GM23338 (cell line): Measurements from ENCODE around the gene ZFYVE21. TPM values are rescaled to one million over a fixed set of nuclear protein-coding genes. Genes with fewer than 3 reads are reported as not detected.

ENCODE experiments used
- ATAC-seq: fragments of 200-7000 bp; cut with Tn5 transposase; 3 replicates; pipeline ENCODE4 v1.9.1; 2020
- DNase-seq: peaks from one replicate; pipeline ENCODE4 v3.0.0-alpha.2; 2015; ENCODE audit warnings: low spot score
- H2AFZ ChIP-seq: fragments of 200-600 bp; sonication (generic); 2 replicates; pipeline ENCODE4 v1.8.0; 2016; ENCODE audit warnings: antibody characterized with exemption, mild to moderate bottlenecking, moderate library complexity
- H3F3A ChIP-seq: fragments of 200-600 bp; sonication (generic); replicated peaks from 2 replicates; pipeline ENCODE4 v1.8.0; 2017; ENCODE audit warnings: antibody characterized with exemption, mixed run types, low read depth
- H3K27ac ChIP-seq: fragments of 200-600 bp; sonication (generic); 2 replicates; pipeline ENCODE4 v1.6.1; 2016; ENCODE audit warnings: low read depth
- H3K27me3 ChIP-seq: fragments of 200-600 bp; sonication (generic); 2 replicates; pipeline ENCODE4 v1.8.0; 2016; ENCODE audit warnings: mild to moderate bottlenecking, mixed run types, moderate library complexity; ENCODE audit not compliant: insufficient read depth
- H3K36me3 ChIP-seq: fragments of 200-600 bp; sonication (generic); 2 replicates; pipeline ENCODE4 v1.8.0; 2016; ENCODE audit warnings: mild to moderate bottlenecking; ENCODE audit not compliant: insufficient read depth
- H3K4me1 ChIP-seq: fragments of 200-600 bp; sonication (generic); 2 replicates; pipeline ENCODE4 v1.8.0; 2016; ENCODE audit warnings: mild to moderate bottlenecking, moderate library complexity; ENCODE audit not compliant: insufficient read depth
- H3K4me2 ChIP-seq: fragments of 200-600 bp; sonication (generic); 2 replicates; pipeline ENCODE4 v1.7.1; 2017; ENCODE audit warnings: mixed run types
- H3K4me3 ChIP-seq: fragments of 200-600 bp; sonication (generic); 2 replicates; pipeline ENCODE4 v1.6.1; 2016; ENCODE audit warnings: mixed run types
- H3K79me2 ChIP-seq: fragments of 200-600 bp; sonication (generic); replicated peaks from 2 replicates; pipeline ENCODE4 v1.8.0; 2017; ENCODE audit warnings: mild to moderate bottlenecking; ENCODE audit not compliant: insufficient read depth
- H3K9me2 ChIP-seq: fragments of 200-600 bp; sonication (generic); 2 replicates; pipeline ENCODE4 v1.8.0; 2017; ENCODE audit not compliant: insufficient read depth
- H4K20me1 ChIP-seq: fragments of 200-600 bp; sonication (generic); replicated peaks from 2 replicates; pipeline ENCODE4 v1.8.0; 2017; ENCODE audit warnings: mild to moderate bottlenecking; ENCODE audit not compliant: insufficient read depth
- H3K27ac Mint-ChIP-seq: 2 replicates; pipeline ENCODE4 v1.8.0; 2020; ENCODE audit warnings: inconsistent platforms, mild to moderate bottlenecking, moderate library complexity, mixed read lengths
- H3K27me3 Mint-ChIP-seq: 3 replicates; pipeline ENCODE4 v1.8.0; 2022; ENCODE audit warnings: low read depth, mild to moderate bottlenecking, moderate library complexity, mixed read lengths, inconsistent platforms; ENCODE audit not compliant: insufficient read depth, poor library complexity
- H3K36me3 Mint-ChIP-seq: 3 replicates; pipeline ENCODE4 v1.8.0; 2021; ENCODE audit warnings: low read depth, mild to moderate bottlenecking, inconsistent platforms, moderate library complexity, mixed read lengths
- H3K4me1 Mint-ChIP-seq: 3 replicates; pipeline ENCODE4 v1.8.0; 2020; ENCODE audit warnings: mild to moderate bottlenecking, inconsistent platforms, mixed read lengths
- H3K4me3 Mint-ChIP-seq: 3 replicates; pipeline ENCODE4 v1.8.0; 2021; ENCODE audit warnings: moderate library complexity, mild to moderate bottlenecking, inconsistent platforms, mixed read lengths
- H3K9me3 Mint-ChIP-seq: 3 replicates; pipeline ENCODE4 v1.8.0; 2020; ENCODE audit warnings: moderate library complexity, mild to moderate bottlenecking, inconsistent platforms, mixed read lengths
- CREB1 ChIP-seq: fragments of 250-450 bp; sonication (Bioruptor Pico); IDR thresholded peaks from 2 replicates; pipeline ENCODE4 v1.5.0; 2020; ENCODE audit warnings: low read depth, mild to moderate bottlenecking, moderate library complexity
- ETS1 ChIP-seq: IDR thresholded peaks from 2 replicates; pipeline ENCODE4 v1.6.1; 2016; ENCODE audit warnings: antibody characterized with exemption
- EZH2phosphoT487 ChIP-seq: fragments of 200-600 bp; sonication (generic); IDR thresholded peaks from one replicate; pipeline ENCODE4 v1.8.1; 2018; ENCODE audit warnings: antibody characterized with exemption; ENCODE audit not compliant: unreplicated experiment
- JUNB ChIP-seq: IDR thresholded peaks from one replicate; pipeline ENCODE4 v1.6.1; 2016; ENCODE audit warnings: antibody characterized with exemption; ENCODE audit not compliant: unreplicated experiment
- NANOG ChIP-seq: IDR thresholded peaks from 2 replicates; pipeline ENCODE4 v1.6.1; 2016; ENCODE audit warnings: antibody characterized with exemption, borderline replicate concordance
- POLR2AphosphoS5 ChIP-seq: IDR thresholded peaks from 2 replicates; pipeline ENCODE4 v1.6.1; 2016; ENCODE audit warnings: antibody characterized with exemption, low read depth
- STAT1 ChIP-seq: IDR thresholded peaks from one replicate; pipeline ENCODE4 v1.6.1; 2016; ENCODE audit warnings: antibody characterized with exemption; ENCODE audit not compliant: unreplicated experiment
- ZNF114 ChIP-seq: fragments of 250-450 bp; sonication (Bioruptor Pico); IDR thresholded peaks from 2 replicates; pipeline ENCODE4 v1.5.0; 2020; ENCODE audit warnings: mild to moderate bottlenecking, moderate library complexity
- polyA plus RNA-seq: library from polyadenylated mRNA; unstranded; fragments of >200 nt; fragmentation: Nextera tagmentation; extraction: Ambion mirVana; gene quantifications from 2 replicates; pipeline ENCODE4 v1.2.1, GENCODE V29; 2016
- total RNA-seq: library from RNA; depleted of rRNA; stranded (reverse); fragments of >200 nt; shearing (Covaris generic); gene quantifications from 2 replicates; pipeline ENCODE4 v1.2.3, GENCODE V29; 2014
- TF ChIP-seq, protein P1 (sequence below): IDR thresholded peaks from one replicate; pipeline ENCODE4 v1.6.1; 2018; ENCODE audit warnings: antibody characterized with exemption; ENCODE audit not compliant: unreplicated experiment
- TF ChIP-seq, protein P2 (sequence below), 2 experiments: fragments of 200-600 bp in 1 of 2; sonication (generic) in 1 of 2; conservative IDR thresholded peaks; 2 replicates each; pipeline versions ENCODE4 v1.5.1 to v1.6.1; 2016 to 2017; ENCODE audit warnings: antibody characterized with exemption in 2 of 2, low read depth in 2 of 2, mild to moderate bottlenecking in 2 of 2, moderate library complexity in 1 of 2

ZFYVE21 gene
- total and polyA plus RNA-seq, 2 experiments from 2014 or later, result 88.0 to 89.6 TPM

DNA sequence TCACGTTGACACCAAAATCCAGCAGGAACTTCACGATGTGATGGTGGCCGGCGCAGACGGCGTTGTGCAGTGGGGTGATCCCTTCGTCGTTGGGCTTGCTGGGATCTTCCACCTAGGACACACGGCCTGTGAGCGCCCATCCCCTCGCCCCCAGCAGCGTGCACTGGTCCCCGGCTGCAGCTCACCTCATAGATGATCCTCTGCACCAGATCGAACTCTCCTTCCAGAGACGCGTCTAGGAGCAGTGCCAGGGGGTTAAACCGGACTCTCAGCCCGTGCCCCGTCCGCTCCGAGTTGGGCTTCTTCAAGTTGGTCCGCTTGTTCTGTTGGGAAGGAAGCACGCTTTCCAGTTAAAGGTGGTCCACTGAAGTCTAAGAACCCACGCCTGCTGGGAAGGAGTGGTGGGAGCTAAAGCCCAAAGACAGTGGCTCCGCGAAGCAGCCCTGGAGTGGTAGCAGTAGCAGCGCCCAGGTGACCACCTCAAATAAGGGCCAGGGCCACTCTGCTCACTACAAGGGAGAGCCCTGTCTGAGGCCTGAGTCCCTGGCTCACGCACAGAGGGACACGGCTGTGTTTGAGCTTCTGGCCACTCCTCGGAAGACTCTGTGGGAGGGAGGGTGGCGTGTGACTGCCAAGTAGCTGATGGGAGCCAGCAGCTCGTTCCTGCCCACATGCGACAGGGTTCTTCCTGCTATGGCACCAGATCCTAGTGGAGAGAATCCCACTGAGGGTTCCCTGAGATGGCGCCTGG is 23.3 kb downstream of the ZFYVE21 start:
- TF ChIP-seq EZH2phosphoT487, result no peak
- no peak for TF ChIP-seq ETS1
- no peak for TF ChIP-seq JUNB
- TF ChIP-seq, protein P1, sequence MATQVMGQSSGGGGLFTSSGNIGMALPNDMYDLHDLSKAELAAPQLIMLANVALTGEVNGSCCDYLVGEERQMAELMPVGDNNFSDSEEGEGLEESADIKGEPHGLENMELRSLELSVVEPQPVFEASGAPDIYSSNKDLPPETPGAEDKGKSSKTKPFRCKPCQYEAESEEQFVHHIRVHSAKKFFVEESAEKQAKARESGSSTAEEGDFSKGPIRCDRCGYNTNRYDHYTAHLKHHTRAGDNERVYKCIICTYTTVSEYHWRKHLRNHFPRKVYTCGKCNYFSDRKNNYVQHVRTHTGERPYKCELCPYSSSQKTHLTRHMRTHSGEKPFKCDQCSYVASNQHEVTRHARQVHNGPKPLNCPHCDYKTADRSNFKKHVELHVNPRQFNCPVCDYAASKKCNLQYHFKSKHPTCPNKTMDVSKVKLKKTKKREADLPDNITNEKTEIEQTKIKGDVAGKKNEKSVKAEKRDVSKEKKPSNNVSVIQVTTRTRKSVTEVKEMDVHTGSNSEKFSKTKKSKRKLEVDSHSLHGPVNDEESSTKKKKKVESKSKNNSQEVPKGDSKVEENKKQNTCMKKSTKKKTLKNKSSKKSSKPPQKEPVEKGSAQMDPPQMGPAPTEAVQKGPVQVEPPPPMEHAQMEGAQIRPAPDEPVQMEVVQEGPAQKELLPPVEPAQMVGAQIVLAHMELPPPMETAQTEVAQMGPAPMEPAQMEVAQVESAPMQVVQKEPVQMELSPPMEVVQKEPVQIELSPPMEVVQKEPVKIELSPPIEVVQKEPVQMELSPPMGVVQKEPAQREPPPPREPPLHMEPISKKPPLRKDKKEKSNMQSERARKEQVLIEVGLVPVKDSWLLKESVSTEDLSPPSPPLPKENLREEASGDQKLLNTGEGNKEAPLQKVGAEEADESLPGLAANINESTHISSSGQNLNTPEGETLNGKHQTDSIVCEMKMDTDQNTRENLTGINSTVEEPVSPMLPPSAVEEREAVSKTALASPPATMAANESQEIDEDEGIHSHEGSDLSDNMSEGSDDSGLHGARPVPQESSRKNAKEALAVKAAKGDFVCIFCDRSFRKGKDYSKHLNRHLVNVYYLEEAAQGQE, result no peak
- no peak for TF ChIP-seq NANOG
- TF ChIP-seq POLR2AphosphoS5, result no peak
- TF ChIP-seq ZNF114 (CRISPR knock-in tag), result no peak
- TF ChIP-seq STAT1, result no peak
- TF ChIP-seq, protein P2, sequence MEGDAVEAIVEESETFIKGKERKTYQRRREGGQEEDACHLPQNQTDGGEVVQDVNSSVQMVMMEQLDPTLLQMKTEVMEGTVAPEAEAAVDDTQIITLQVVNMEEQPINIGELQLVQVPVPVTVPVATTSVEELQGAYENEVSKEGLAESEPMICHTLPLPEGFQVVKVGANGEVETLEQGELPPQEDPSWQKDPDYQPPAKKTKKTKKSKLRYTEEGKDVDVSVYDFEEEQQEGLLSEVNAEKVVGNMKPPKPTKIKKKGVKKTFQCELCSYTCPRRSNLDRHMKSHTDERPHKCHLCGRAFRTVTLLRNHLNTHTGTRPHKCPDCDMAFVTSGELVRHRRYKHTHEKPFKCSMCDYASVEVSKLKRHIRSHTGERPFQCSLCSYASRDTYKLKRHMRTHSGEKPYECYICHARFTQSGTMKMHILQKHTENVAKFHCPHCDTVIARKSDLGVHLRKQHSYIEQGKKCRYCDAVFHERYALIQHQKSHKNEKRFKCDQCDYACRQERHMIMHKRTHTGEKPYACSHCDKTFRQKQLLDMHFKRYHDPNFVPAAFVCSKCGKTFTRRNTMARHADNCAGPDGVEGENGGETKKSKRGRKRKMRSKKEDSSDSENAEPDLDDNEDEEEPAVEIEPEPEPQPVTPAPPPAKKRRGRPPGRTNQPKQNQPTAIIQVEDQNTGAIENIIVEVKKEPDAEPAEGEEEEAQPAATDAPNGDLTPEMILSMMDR (conservative IDR thresholded peaks at IDR 0.05; ENCODE audit: low read depth in 2 of 2), result no peak
- no peak for TF ChIP-seq CREB1 (CRISPR knock-in tag)
- H3K9me3 Mint-ChIP-seq, result no peaks in the 10 kb centered on the region
- no peak for ATAC-seq
- H3K27me3 Mint-ChIP-seq, result peaks cover 20% of the 10 kb centered on the region
- no peak for DNase-seq
- Histone ChIP-seq H2AFZ (no peak overlapping the region), H3F3A (no peaks in the 10 kb centered on the region), H3K36me3 (no peaks in the 10 kb centered on the region), H3K27me3 (no peaks in the 10 kb centered on the region), H3K27ac (no peak overlapping the region), H3K9me2 (no peaks in the 10 kb centered on the region), H3K79me2 (no peaks in the 10 kb centered on the region), H3K4me3 (no peak overlapping the region), H3K4me1 (no peaks in the 10 kb centered on the region), H4K20me1 (no peaks in the 10 kb centered on the region), H3K4me2 (no peak overlapping the region)
- no peak overlapping the region for H3K27ac Mint-ChIP-seq
- H3K36me3 Mint-ChIP-seq, result peaks cover 17% of the 10 kb centered on the region
- peaks cover 32% of the 10 kb centered on the region for H3K4me1 Mint-ChIP-seq
- H3K4me3 Mint-ChIP-seq, result no peak overlapping the region
